Fibroblast of skin of back (primary cell): ENCODE results near the gene GTF2A2. TPM values are rescaled to one million over a fixed set of nuclear protein-coding genes. Genes with fewer than 3 reads are reported as not detected.
"Not testable (repeated sequence)": the region's sequence is repeated elsewhere in the genome, so short reads cannot be mapped to it uniquely, and the experiment has no call there.

ENCODE experiments used
- DNase-seq: peaks from one replicate; pipeline ENCODE4 v3.0.0-alpha.2; 2013
- polyA plus RNA-seq, 2 experiments: library from polyadenylated mRNA; unstranded; fragments of 120-200 nt; gene quantifications; one replicate each; pipeline ENCODE4 v1.2.1, GENCODE V29; 2013; ENCODE audit not compliant: insufficient read length in 2 of 2

GTF2A2 gene
- polyA plus RNA-seq (2013, experiment 1 of 2; ENCODE audit: insufficient read length) = 170 TPM
- 129 TPM for polyA plus RNA-seq (2013, experiment 2 of 2; ENCODE audit: insufficient read length)

- DNase-seq = peak; percentile 93
Observed at GRCh38 chr15:59656897-59657634, at the start of gene GTF2A2. TSS of gene GTF2A2 (minus strand) at chr15:59657515. CDS start at chr15:59652277, 5,238 bp downstream.

- DNase-seq = peak; percentile 27
Observed at GRCh38 chr15:59703979-59704796, 46.9 kb upstream of the GTF2A2 start.

GRCh38 chr15:59702351-59702750 lies 45.0 kb upstream of the GTF2A2 start:
- no peak for DNase-seq

GRCh38 chr15:59701880-59702279 lies 44.6 kb upstream of the GTF2A2 start:
- DNase-seq = no peak

GRCh38 chr15:59699810-59700431 lies 42.6 kb upstream of the GTF2A2 start:
- peak; percentile 45 for DNase-seq

GRCh38 chr15:59698065-59698464 lies 40.8 kb upstream of the GTF2A2 start:
- DNase-seq = not testable (repeated sequence)

GRCh38 chr15:59696332-59696731 lies 39.0 kb upstream of the GTF2A2 start:
- no peak for DNase-seq

GRCh38 chr15:59694779-59695178 lies 37.5 kb upstream of the GTF2A2 start:
- DNase-seq = no peak

- peak; percentile 52 for DNase-seq
Observed at GRCh38 chr15:59691194-59691805, 34.0 kb upstream of the GTF2A2 start.

- DNase-seq = peak; percentile 52
Observed at GRCh38 chr15:59689626-59690236, 32.4 kb upstream of the GTF2A2 start.

- peak; percentile 98 for DNase-seq
Observed at GRCh38 chr15:59688782-59689625, 31.7 kb upstream of the GTF2A2 start, which contains the start of gene BNIP2. TSS of gene BNIP2 (minus strand) at chr15:59689320. CDS start at chr15:59682457, 6,863 bp downstream.

- DNase-seq = peak; percentile 58
Observed at GRCh38 chr15:59688423-59688781, 31.1 kb upstream of the GTF2A2 start.

- DNase-seq = peak; percentile 34
Observed at GRCh38 chr15:59687836-59688235, 30.5 kb upstream of the GTF2A2 start.

GRCh38 chr15:59686389-59686788 lies 29.1 kb upstream of the GTF2A2 start:
- no peak for DNase-seq

GRCh38 chr15:59685737-59686297 lies 28.5 kb upstream of the GTF2A2 start:
- no peak for DNase-seq

- DNase-seq = no peak
Observed at GRCh38 chr15:59680870-59681269, 23.6 kb upstream of the GTF2A2 start.

- no peak for DNase-seq
Observed at GRCh38 chr15:59680346-59680745, 23.0 kb upstream of the GTF2A2 start.

- no peak for DNase-seq
Observed at GRCh38 chr15:59678620-59679019, 21.3 kb upstream of the GTF2A2 start.

GRCh38 chr15:59678172-59678571 lies 20.9 kb upstream of the GTF2A2 start:
- no peak for DNase-seq

- no peak for DNase-seq
Observed at GRCh38 chr15:59676565-59676964, 19.2 kb upstream of the GTF2A2 start.

GRCh38 chr15:59674361-59674877 lies 17.1 kb upstream of the GTF2A2 start:
- DNase-seq = no peak
